HepG2 (cell line): ENCODE measurements around the gene HDLBP. TPM values are rescaled to one million over a fixed set of nuclear protein-coding genes. Genes with fewer than 3 reads are reported as not detected.

Source experiments
- ELF1 ChIP-seq: sonication (generic); formaldehyde crosslinking; IDR thresholded peaks from 2 replicates; pipeline ENCODE4 v1.4.0; 2020; ENCODE audit warnings: missing genetic modification reagents
- HMG20B ChIP-seq: conservative IDR thresholded peaks from 2 replicates; pipeline ENCODE4 v1.6.1; 2016; ENCODE audit warnings: missing genetic modification reagents, missing compliant biosample characterization
- MIXL1 ChIP-seq: IDR thresholded peaks from 2 replicates; pipeline ENCODE4 v1.6.1; 2016
- NR2F1 ChIP-seq, 2 experiments: fragments of 450-650 bp in 1 of 2; formaldehyde crosslinking in 1 of 2; IDR thresholded peaks; 2 replicates each; pipeline versions ENCODE4 v1.5.0 to v1.6.1; 2016 to 2020; ENCODE audit warnings: mild to moderate bottlenecking in 1 of 2, missing compliant biosample characterization in 1 of 2, missing genetic modification reagents in 1 of 2, moderate library complexity in 1 of 2
- ZMYM4 ChIP-seq: sonication (generic); formaldehyde crosslinking; IDR thresholded peaks from 2 replicates; pipeline ENCODE4 v1.8.1; 2023; ENCODE audit warnings: mild to moderate bottlenecking, missing genetic modification reagents
- ZNF143 ChIP-seq: sonication (generic); formaldehyde crosslinking; IDR thresholded peaks from 2 replicates; pipeline ENCODE4 v1.4.0; 2020; ENCODE audit warnings: missing genetic modification reagents
- ZNF724P ChIP-seq: sonication (generic); formaldehyde crosslinking; IDR thresholded peaks from 2 replicates; pipeline ENCODE4 v1.8.0; 2022; ENCODE audit warnings: missing genetic modification reagents, borderline replicate concordance
- polyA plus RNA-seq, 8 experiments: library from polyadenylated mRNA; depleted of rRNA in 3 of 8; stranded (reverse) in 7 of 8; unstranded in 1 of 8; fragments of >200 nt; fragmentation: Illumina TruSeq in 4 of 8; extraction: Trizol in 4 of 8; gene quantifications; 2 replicates each; pipeline versions ENCODE4 v1.2.1 to v1.2.3, GENCODE V29; 2011 to 2016; ENCODE audit warnings: low read depth in 4 of 8, missing spikeins in 1 of 8, mixed read lengths in 1 of 8; ENCODE audit not compliant: insufficient read depth in 1 of 8
- total RNA-seq, 5 experiments: library from RNA; depleted of rRNA; stranded (reverse); fragments of >200 nt; fragmentation: Illumina TruSeq; extraction: Trizol; gene quantifications; 2 replicates each; pipeline ENCODE4 v1.2.3, GENCODE V29; 2016; ENCODE audit warnings: low read depth in 1 of 5
- TF ChIP-seq, protein P1 (sequence below): sonication (generic); formaldehyde crosslinking; IDR thresholded peaks from 2 replicates; pipeline ENCODE4 v1.5.0; 2020; ENCODE audit warnings: missing genetic modification reagents
- TF ChIP-seq, protein P2 (sequence below): IDR thresholded peaks from 2 replicates; pipeline ENCODE4 v1.6.1; 2016; ENCODE audit warnings: missing compliant biosample characterization, missing genetic modification reagents, borderline replicate concordance
- TF ChIP-seq, protein P3 (sequence below): sonication (generic); formaldehyde crosslinking; IDR thresholded peaks from 2 replicates; pipeline ENCODE4 v1.4.0; 2020; ENCODE audit warnings: missing genetic modification reagents
- TF ChIP-seq, protein P4 (sequence below): sonication (generic); formaldehyde crosslinking; IDR thresholded peaks from 2 replicates; pipeline ENCODE4 v1.5.0; 2020; ENCODE audit warnings: missing genetic modification reagents, mild to moderate bottlenecking, borderline replicate concordance
- TF ChIP-seq, protein P5 (sequence below): sonication (generic); formaldehyde crosslinking; IDR thresholded peaks from 2 replicates; pipeline ENCODE4 v1.4.0; 2020; ENCODE audit warnings: low read depth, mild to moderate bottlenecking, missing genetic modification reagents
- TF ChIP-seq, protein P6 (sequence below): sonication (generic); formaldehyde crosslinking; IDR thresholded peaks from 2 replicates; pipeline ENCODE4 v1.5.0; 2020; ENCODE audit warnings: missing genetic modification reagents, mild to moderate bottlenecking, borderline replicate concordance
- TF ChIP-seq, protein P7 (sequence below): sonication (generic); formaldehyde crosslinking; IDR thresholded peaks from 2 replicates; pipeline ENCODE4 v1.8.0; 2022; ENCODE audit warnings: missing genetic modification reagents, mild to moderate bottlenecking, inconsistent platforms, borderline replicate concordance
- TF ChIP-seq, protein P8 (sequence below): sonication (generic); formaldehyde crosslinking; IDR thresholded peaks from 2 replicates; pipeline ENCODE4 v1.4.0; 2020; ENCODE audit warnings: missing genetic modification reagents

HDLBP gene
- total and polyA plus RNA-seq, 2 of the 13 experiments (the other 11 are each of a cell fraction or from before 2014, with no cell fraction given): 464 to 707 TPM

DNA sequence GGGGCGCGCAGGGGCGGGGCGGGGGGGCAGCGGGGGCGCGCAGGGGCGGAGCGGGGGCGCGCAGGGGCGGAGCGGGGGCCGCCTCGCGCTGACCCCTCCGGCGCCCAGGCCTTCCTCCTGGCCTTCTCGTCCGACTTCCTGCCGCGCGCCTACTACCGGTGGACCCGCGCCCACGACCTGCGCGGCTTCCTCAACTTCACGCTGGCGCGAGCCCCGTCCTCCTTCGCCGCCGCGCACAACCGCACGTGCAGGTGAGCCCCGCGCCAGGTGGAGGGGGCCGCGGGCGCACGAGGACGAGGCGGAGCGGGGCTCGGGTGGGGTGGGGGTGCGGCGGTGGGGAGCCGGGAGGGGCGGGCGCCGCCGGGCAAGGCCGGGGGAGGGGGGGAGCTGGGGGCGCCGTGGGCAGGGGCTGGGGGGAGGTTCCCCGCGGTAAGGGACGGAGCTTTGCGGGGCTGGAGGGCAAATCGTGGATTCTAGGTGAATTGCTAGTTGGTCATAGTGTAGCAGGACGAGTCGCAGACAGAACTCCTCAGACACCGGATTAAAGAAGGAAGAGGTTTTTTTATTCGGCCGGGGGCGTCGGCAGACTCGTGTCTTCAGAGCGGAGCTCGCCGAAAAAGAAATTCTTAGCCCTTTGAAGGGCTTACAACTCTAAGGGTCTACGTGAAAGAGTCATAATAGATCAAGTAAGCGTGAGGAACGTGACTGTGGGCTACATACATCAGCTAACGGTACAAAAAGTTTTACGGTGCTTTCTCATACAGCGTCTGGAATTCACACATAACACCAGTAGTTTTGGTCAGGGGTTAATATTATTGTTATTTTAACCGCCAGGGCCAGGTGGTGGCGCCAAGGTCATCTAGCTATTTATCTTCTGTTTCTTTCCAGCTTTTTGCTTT, 97.1 kb downstream of the HDLBP start (continued):
- TF ChIP-seq, protein P1, sequence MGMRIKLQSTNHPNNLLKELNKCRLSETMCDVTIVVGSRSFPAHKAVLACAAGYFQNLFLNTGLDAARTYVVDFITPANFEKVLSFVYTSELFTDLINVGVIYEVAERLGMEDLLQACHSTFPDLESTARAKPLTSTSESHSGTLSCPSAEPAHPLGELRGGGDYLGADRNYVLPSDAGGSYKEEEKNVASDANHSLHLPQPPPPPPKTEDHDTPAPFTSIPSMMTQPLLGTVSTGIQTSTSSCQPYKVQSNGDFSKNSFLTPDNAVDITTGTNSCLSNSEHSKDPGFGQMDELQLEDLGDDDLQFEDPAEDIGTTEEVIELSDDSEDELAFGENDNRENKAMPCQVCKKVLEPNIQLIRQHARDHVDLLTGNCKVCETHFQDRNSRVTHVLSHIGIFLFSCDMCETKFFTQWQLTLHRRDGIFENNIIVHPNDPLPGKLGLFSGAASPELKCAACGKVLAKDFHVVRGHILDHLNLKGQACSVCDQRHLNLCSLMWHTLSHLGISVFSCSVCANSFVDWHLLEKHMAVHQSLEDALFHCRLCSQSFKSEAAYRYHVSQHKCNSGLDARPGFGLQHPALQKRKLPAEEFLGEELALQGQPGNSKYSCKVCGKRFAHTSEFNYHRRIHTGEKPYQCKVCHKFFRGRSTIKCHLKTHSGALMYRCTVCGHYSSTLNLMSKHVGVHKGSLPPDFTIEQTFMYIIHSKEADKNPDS (CRISPR knock-in tag): peak; percentile 21; the same call in 1 of the 2 replicates
- TF ChIP-seq, protein P2, sequence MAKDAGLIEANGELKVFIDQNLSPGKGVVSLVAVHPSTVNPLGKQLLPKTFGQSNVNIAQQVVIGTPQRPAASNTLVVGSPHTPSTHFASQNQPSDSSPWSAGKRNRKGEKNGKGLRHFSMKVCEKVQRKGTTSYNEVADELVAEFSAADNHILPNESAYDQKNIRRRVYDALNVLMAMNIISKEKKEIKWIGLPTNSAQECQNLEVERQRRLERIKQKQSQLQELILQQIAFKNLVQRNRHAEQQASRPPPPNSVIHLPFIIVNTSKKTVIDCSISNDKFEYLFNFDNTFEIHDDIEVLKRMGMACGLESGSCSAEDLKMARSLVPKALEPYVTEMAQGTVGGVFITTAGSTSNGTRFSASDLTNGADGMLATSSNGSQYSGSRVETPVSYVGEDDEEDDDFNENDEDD (CRISPR knock-in tag): peak; percentile 92
- TF ChIP-seq MIXL1 (CRISPR knock-in tag) (peak; percentile 15; the same call in 1 of the 2 replicates), NR2F1 (CRISPR knock-in tag; IDR thresholded peaks at IDR 0.05) (peak in 1 of 2 experiments; percentile 62; a peak in 2 of 4 replicates), ZNF724P (CRISPR knock-in tag) (peak; percentile 82; the same call in 1 of the 2 replicates), ZMYM4 (CRISPR knock-in tag) (no peak), ELF1 (CRISPR knock-in tag) (peak; percentile 29; the same call in 1 of the 2 replicates), ZNF143 (peak; percentile 12; the same call in 1 of the 2 replicates), HMG20B (CRISPR knock-in tag) (0 out of 2 replicates have a peak, but pooled peaks have one; percentile 26)
- TF ChIP-seq, protein P3, sequence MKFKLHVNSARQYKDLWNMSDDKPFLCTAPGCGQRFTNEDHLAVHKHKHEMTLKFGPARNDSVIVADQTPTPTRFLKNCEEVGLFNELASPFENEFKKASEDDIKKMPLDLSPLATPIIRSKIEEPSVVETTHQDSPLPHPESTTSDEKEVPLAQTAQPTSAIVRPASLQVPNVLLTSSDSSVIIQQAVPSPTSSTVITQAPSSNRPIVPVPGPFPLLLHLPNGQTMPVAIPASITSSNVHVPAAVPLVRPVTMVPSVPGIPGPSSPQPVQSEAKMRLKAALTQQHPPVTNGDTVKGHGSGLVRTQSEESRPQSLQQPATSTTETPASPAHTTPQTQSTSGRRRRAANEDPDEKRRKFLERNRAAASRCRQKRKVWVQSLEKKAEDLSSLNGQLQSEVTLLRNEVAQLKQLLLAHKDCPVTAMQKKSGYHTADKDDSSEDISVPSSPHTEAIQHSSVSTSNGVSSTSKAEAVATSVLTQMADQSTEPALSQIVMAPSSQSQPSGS: 0 out of 2 replicates have a peak, but pooled peaks have one; percentile 17
- TF ChIP-seq, protein P4, sequence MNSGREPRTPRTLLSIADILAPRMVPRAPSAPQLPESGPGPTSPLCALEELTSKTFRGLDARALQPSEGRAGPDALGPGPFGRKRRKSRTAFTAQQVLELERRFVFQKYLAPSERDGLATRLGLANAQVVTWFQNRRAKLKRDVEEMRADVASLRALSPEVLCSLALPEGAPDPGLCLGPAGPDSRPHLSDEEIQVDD (CRISPR knock-in tag): peak; percentile 80; the same call in 1 of the 2 replicates
- TF ChIP-seq, protein P5, sequence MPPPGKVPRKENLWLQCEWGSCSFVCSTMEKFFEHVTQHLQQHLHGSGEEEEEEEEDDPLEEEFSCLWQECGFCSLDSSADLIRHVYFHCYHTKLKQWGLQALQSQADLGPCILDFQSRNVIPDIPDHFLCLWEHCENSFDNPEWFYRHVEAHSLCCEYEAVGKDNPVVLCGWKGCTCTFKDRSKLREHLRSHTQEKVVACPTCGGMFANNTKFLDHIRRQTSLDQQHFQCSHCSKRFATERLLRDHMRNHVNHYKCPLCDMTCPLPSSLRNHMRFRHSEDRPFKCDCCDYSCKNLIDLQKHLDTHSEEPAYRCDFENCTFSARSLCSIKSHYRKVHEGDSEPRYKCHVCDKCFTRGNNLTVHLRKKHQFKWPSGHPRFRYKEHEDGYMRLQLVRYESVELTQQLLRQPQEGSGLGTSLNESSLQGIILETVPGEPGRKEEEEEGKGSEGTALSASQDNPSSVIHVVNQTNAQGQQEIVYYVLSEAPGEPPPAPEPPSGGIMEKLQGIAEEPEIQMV (CRISPR knock-in tag): peak; percentile 57; the same call in 1 of the 2 replicates
- TF ChIP-seq, protein P6, sequence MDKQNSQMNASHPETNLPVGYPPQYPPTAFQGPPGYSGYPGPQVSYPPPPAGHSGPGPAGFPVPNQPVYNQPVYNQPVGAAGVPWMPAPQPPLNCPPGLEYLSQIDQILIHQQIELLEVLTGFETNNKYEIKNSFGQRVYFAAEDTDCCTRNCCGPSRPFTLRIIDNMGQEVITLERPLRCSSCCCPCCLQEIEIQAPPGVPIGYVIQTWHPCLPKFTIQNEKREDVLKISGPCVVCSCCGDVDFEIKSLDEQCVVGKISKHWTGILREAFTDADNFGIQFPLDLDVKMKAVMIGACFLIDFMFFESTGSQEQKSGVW (CRISPR knock-in tag): no peak
- TF ChIP-seq, protein P7, sequence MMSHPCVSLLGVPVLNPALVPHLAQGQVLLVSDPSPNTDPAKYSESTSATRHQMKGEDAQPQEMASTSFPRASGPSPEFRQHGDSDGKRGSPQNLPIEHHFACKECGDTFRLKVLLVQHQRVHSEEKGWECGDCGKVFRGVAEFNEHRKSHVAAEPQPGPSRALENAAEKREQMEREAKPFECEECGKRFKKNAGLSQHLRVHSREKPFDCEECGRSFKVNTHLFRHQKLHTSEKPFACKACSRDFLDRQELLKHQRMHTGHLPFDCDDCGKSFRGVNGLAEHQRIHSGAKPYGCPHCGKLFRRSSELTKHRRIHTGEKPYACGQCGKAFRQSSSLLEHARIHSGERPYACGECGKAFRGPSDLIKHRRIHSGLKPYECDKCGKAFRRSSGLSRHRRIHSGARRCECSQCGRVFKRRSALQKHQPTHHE (CRISPR knock-in tag): peak; percentile 38; the same call in 1 of the 2 replicates
- TF ChIP-seq, protein P8, sequence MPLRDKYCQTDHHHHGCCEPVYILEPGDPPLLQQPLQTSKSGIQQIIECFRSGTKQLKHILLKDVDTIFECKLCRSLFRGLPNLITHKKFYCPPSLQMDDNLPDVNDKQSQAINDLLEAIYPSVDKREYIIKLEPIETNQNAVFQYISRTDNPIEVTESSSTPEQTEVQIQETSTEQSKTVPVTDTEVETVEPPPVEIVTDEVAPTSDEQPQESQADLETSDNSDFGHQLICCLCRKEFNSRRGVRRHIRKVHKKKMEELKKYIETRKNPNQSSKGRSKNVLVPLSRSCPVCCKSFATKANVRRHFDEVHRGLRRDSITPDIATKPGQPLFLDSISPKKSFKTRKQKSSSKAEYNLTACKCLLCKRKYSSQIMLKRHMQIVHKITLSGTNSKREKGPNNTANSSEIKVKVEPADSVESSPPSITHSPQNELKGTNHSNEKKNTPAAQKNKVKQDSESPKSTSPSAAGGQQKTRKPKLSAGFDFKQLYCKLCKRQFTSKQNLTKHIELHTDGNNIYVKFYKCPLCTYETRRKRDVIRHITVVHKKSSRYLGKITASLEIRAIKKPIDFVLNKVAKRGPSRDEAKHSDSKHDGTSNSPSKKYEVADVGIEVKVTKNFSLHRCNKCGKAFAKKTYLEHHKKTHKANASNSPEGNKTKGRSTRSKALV (CRISPR knock-in tag): 0 out of 2 replicates have a peak, but pooled peaks have one; percentile 42
